ENCODE measurements around the gene NPFF. TPM values are rescaled to one million over a fixed set of nuclear protein-coding genes. Genes with fewer than 3 reads are reported as not detected.

NPFF gene
- total RNA-seq, 2 donors from 2014 or later = not detected

DNA sequence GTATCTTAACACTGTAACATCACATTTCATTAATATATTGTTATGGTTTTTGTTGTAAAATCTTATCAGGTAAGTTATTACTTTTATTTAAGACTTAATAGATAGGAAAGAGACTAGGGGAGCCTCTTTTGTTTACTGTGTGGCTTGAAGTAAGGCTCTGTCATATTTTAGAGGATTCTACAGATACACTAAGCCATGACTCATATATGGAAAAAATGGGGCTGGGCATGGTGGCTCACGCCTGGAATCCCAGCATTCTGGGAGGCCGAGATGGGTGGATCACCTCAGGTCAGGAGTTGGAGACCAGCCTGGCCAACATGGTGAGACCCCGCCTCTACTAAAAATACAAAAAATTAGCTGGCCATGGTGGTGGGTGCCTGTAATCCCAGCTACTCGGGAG is 23.6 kb upstream of the NPFF start:
- no peak for DNase-seq
- no peak overlapping the region for H3K4me3 Mint-ChIP-seq
- H3K4me1 Mint-ChIP-seq = no peaks in the 10 kb centered on the region
- no peaks in the 10 kb centered on the region for H3K4me1 ChIP-seq (ENCODE audit: control insufficient read depth, insufficient read depth, low read length)
- 90% methylated on average over 2 to 4 of the region's 4 CpGs for WGBS, 2 experiments (ENCODE audit: insufficient coverage in 1 of 2, insufficient read length in 1 of 2)
- H3K9me3 ChIP-seq (ENCODE audit: control insufficient read depth, low read length) = no peaks in the 10 kb centered on the region
- H3K9me3 Mint-ChIP-seq = no peaks in the 10 kb centered on the region
- no peak overlapping the region for H3K9ac ChIP-seq (ENCODE audit: extremely low read depth, low read length, poor library complexity, severe bottlenecking)
- H3K4me3 ChIP-seq (ENCODE audit: low read length) = no peak overlapping the region
- TF ChIP-seq, protein P1, sequence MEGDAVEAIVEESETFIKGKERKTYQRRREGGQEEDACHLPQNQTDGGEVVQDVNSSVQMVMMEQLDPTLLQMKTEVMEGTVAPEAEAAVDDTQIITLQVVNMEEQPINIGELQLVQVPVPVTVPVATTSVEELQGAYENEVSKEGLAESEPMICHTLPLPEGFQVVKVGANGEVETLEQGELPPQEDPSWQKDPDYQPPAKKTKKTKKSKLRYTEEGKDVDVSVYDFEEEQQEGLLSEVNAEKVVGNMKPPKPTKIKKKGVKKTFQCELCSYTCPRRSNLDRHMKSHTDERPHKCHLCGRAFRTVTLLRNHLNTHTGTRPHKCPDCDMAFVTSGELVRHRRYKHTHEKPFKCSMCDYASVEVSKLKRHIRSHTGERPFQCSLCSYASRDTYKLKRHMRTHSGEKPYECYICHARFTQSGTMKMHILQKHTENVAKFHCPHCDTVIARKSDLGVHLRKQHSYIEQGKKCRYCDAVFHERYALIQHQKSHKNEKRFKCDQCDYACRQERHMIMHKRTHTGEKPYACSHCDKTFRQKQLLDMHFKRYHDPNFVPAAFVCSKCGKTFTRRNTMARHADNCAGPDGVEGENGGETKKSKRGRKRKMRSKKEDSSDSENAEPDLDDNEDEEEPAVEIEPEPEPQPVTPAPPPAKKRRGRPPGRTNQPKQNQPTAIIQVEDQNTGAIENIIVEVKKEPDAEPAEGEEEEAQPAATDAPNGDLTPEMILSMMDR (conservative IDR thresholded peaks at IDR 0.05) = no peak
- H3K36me3 Mint-ChIP-seq (ENCODE audit: low read depth) = peaks cover 59% of the 10 kb centered on the region
- H3K27ac ChIP-seq (ENCODE audit: low read depth, low read length) = no peak overlapping the region
- no peak overlapping the region for H3K27ac Mint-ChIP-seq
- H3K36me3 ChIP-seq (ENCODE audit: control insufficient read depth, insufficient read depth, low read length) = peaks cover 57% of the 10 kb centered on the region
- no peaks in the 10 kb centered on the region for H3K27me3 Mint-ChIP-seq (ENCODE audit: insufficient read depth)
- H3K27me3 ChIP-seq (ENCODE audit: control insufficient read depth, insufficient read depth, low read length, poor library complexity, severe bottlenecking) = no peaks in the 10 kb centered on the region

DNA sequence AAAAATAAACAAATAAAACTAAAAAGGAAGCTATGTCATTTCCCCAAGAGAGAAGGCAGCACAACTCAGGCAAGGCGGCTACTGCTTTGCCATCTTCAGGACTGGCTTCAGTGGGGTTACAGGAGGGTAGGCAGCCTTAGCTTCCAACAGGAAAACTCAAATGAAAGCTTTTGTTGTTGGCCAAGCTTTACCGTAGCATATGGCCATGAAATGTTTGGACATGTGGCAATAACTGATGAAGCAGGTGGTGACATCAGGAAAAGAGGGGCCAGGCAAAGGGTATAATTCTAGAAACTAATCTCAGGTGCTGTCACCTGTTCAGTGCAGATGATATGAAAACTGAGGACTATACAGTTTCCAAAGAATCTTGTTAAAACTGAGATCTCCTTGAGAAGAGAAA is 22.8 kb upstream of the NPFF start:
- no peaks in the 10 kb centered on the region for H3K9me3 ChIP-seq (ENCODE audit: control insufficient read depth, low read length)
- Mint-ChIP-seq H3K27ac (no peak overlapping the region), H3K4me3 (no peak overlapping the region), H3K27me3 (ENCODE audit: insufficient read depth) (no peaks in the 10 kb centered on the region), H3K9me3 (no peaks in the 10 kb centered on the region), H3K4me1 (no peaks in the 10 kb centered on the region), H3K36me3 (ENCODE audit: low read depth) (peaks cover 56% of the 10 kb centered on the region)
- H3K4me1 ChIP-seq (ENCODE audit: control insufficient read depth, insufficient read depth, low read length) = no peaks in the 10 kb centered on the region
- no peak overlapping the region for H3K4me3 ChIP-seq (ENCODE audit: low read length)
- no peak for DNase-seq
- 100% methylated on average over 2 of the region's 2 CpGs for WGBS, 2 experiments (ENCODE audit: insufficient coverage in 1 of 2, insufficient read length in 1 of 2)
- no peaks in the 10 kb centered on the region for H3K27me3 ChIP-seq (ENCODE audit: control insufficient read depth, insufficient read depth, low read length, poor library complexity, severe bottlenecking)
- no peak overlapping the region for H3K27ac ChIP-seq (ENCODE audit: low read depth, low read length)
- TF ChIP-seq, protein P1 (conservative IDR thresholded peaks at IDR 0.05) = no peak
- H3K36me3 ChIP-seq (ENCODE audit: control insufficient read depth, insufficient read depth, low read length) = peaks cover 53% of the 10 kb centered on the region
- H3K9ac ChIP-seq (ENCODE audit: extremely low read depth, low read length, poor library complexity, severe bottlenecking) = no peak overlapping the region

DNA sequence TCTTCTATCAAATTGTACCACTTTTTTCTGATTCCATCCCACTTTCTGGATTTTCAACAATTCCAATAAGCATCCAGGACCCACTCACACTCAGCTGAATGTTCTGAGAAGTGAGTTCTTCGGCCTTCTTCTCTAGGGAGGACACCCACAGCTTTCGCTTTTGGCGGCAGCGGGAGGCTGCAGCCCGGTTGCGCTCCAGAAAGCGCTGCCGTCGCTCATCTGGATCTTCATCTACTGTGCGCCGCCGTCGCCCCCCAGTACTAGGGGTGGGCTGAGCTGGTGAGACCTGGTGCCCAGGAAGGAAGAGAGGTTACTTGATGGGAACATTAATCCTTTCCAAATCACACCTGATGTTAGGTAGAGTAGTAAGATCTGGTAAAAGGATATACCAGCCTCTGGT is 17.2 kb upstream of the NPFF start:
- Histone ChIP-seq H3K27me3 (ENCODE audit: control insufficient read depth, insufficient read depth, low read length, poor library complexity, severe bottlenecking) (no peaks in the 10 kb centered on the region), H3K4me3 (ENCODE audit: low read length) (no peak overlapping the region), H3K27ac (ENCODE audit: low read depth, low read length) (no peak overlapping the region), H3K9ac (ENCODE audit: extremely low read depth, low read length, poor library complexity, severe bottlenecking) (no peak overlapping the region), H3K9me3 (ENCODE audit: control insufficient read depth, low read length) (no peaks in the 10 kb centered on the region), H3K36me3 (ENCODE audit: control insufficient read depth, insufficient read depth, low read length) (peaks cover 55% of the 10 kb centered on the region), H3K4me1 (ENCODE audit: control insufficient read depth, insufficient read depth, low read length) (no peaks in the 10 kb centered on the region)
- Mint-ChIP-seq H3K9me3 (no peaks in the 10 kb centered on the region), H3K36me3 (ENCODE audit: low read depth) (peaks cover 59% of the 10 kb centered on the region), H3K4me1 (no peaks in the 10 kb centered on the region), H3K27ac (no peak overlapping the region), H3K4me3 (no peak overlapping the region), H3K27me3 (ENCODE audit: insufficient read depth) (no peaks in the 10 kb centered on the region)
- TF ChIP-seq, protein P1 (conservative IDR thresholded peaks at IDR 0.05) = no peak
- DNase-seq = no peak
- WGBS, 2 experiments (ENCODE audit: insufficient coverage in 1 of 2, insufficient read length in 1 of 2) = 96 to 99% methylated on average over 5 to 13 of the region's 13 CpGs

Data from endodermal cell (in vitro differentiated cells).